Measurements from ENCODE around the gene PARP1.
"Not testable (repeated sequence)": the region's sequence is repeated elsewhere in the genome, so short reads cannot be mapped to it uniquely, and the experiment has no call there.

Gene PARP1

DNA sequence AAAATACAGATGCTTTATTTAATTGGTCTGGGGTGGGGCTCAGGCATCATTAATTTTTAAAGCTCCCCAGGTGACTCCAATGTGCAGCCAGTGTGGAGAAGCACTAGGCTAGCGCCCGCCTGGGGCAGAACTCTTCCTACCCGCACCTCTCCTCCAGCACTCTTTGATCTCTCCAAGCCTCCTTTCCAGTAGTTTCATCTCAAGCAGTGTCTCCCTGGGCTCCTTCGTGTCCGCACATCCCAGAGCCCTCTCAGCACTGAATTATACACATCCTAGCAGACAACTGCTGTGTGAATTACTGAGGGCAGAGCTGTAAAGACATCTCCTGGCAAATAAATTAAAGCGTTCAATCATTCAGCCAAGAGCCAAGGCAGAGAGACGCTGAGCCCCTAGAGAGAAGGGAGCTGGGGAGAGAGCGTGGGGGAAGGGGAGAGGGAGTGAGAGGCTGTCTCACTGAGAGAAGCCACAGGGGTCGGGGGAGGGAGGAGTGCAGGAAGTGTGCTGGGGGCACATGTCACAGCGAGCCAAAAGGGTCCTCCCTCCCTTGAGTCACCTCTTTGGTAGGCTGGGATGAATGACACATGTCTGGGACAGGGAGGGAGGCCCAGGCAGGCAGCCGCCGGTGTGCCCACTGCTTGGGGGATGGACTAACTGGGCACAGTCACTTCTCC is 21.0 kb upstream of the PARP1 start:
- DNase-seq = no peak

DNA sequence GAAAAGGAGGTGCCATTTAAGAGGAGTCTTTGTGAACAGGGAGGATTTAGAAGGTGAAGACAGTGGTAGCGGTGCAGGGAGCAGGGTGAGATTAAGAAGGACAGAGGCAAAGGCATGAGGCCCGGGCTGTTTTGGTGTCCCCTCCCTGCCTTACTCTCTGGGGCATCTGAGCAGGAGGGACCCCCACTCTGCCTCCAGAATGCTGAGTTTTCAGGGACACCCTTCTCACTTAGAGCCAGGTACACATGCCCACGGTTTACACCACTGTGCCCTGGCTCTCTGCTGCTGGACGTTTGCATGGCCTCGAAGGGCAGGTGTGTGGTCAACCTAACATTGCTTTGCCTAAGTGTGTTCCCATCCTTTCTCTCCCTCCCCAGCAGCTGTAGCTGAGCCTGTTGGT is 20.5 kb upstream of the PARP1 start:
- no peak for DNase-seq

DNA sequence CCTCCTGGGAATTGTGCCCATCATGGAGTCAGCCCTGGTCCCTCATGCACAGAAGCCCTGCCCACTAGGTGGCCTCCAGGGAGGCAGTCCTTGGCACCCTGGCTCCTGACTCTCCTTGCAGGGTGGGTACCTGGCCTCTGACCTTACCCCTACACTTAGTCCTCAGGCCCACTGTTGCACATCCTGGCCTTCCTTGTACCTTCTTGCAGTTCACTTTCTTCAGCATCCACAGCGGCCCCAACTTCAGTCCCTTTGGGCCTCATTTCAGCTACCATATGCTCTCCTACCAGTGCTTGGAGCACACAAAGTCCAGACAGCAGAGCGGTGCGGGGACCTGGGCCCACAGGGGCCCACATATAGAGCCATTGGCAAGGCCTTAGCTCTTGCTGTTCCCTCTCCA is 19.2 kb upstream of the PARP1 start:
- DNase-seq = no peak

DNA sequence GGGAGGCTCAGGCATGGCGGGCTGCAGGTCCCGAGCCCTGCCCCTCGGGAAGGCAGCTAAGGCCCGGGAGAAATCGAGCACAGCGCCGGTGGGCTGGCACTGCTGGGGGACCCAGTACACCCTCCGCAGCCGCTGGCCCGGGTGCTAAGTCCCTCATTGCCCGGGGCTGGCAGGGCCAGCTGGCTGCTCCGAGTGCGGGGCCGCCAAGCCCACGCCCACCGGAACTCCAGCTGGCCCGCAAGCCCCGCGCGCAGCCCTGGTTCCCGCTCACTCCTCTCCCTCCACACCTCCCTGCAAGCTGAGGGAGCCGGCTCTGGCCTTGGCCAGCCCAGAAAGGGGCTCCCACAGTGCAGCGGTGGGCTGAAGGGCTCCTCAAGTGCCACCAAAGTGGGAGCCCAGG is 18.5 kb upstream of the PARP1 start:
- not testable (repeated sequence) for DNase-seq

DNA sequence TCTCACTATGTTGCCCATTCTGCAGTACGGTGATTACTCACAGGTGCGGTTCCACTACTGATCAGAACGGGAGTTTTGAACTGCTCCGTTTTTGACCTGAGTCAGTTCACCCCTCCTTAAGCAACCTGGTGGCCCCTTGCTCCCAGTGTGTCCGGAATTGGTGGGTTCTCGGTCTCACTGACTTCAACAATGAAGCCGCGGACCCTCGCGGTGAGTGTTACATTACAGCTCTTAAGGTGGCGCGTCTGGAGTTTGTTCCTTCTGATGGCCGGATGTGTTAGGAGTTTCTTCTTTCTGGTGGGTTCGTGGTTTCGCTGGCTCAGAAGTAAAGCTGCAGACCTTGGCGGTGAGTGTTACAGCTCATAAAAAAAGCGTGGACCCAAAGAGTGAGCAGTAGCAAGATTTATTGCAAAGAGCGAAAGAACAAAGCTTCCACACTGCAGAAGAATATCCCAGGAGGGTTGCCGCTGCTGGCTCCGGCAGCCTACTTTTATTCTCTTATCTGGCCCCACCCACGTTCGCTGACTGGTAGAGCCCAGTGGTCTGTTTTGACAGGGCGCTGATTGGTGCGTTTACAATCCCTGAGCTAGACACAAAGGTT is 17.6 kb upstream of the PARP1 start:
- DNase-seq = peak; percentile 4

DNA sequence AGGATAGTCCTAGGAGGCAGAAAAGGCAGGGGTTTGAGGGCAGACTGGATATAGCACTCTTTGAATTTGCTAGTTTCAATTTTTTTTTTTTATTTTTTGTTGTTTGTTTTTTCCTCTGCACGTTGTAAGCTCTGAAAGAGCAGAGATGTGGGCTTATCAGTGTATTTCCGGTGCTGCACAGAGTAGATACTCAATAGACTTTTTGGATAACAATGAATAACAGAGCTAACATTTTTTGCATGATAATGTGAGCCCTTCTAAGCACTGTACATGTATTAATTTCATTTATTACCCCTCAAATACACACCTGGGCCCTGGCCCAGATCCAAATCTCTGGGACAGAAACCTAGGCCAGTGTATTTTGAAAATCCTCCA is 17.1 kb upstream of the PARP1 start:
- DNase-seq = no peak

DNA sequence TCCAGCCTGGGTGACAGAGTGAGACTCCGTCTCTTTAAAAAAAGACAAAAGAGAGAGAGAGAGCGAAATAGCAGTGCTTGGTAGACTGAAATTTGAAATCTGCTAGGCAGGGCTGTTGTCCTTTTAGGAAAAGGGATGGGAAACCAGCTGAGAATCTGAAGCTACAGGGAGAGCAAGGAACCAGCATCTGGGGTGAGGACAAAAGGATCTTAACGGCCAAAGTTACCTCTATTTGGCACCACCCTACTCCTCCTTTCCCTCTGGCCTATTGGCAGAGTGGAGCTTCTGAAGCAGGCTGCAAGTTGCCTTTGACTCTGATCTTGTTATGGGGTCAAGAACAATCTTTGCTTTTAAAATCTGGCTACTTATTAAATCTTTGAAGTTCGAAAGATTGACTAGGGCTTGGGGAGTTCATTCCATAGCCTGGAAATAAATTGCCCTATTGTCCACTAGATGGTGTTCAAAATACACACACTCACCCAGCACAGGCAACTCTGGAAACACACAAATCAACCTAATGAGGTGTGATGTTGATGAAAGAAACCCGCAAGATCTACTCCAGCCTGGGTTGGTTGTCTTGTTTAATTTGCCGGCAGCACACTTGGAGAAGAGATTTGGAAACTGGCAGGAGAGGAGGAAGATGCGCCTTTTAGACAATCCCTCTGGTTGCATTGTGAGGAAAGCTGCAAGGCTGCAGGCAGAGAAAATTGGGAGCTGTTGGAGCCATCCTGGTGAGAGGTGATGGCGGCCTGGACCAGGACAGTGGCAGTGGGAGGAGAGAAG is 16.5 kb upstream of the PARP1 start:
- DNase-seq = no peak

DNA sequence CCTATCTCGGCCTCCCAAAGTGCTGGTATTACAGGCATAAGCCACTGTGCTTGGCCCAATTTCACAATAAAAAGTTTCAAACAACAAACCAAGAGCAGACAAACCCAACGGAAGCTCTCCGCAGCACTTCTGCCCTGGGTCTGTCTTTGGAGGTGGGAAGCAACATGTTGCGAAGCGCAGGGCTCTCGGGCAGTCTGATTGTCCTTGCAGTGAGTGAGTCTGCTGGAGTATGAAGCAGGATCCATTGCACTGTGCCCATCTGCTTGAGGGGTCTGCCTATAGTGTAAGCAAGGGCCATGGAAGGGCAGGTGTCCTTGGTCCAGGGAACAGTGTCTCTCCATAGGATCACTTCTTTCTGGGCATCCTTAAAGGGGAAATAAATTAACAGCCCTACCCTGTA is 14.6 kb upstream of the PARP1 start:
- no peak for DNase-seq

DNA sequence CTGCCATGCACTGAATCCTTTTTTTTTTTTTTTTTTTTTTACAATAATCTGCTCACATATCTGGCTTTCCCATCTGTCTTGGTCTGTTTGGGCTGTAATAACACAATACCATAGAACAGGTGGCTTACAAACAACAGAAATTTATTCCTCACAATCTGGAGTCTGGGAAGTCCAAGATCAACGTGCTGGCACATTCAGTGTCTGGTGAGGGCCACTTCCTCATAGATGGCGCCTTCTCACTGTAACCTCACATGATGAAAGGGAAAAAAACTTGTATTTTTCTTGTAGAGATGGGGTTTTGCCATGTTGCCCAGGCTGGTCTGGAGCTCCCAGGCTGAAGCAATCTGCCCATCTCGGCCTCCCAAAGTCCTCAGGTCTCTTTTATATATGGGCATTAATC is 13.0 kb upstream of the PARP1 start:
- DNase-seq = no peak

DNA sequence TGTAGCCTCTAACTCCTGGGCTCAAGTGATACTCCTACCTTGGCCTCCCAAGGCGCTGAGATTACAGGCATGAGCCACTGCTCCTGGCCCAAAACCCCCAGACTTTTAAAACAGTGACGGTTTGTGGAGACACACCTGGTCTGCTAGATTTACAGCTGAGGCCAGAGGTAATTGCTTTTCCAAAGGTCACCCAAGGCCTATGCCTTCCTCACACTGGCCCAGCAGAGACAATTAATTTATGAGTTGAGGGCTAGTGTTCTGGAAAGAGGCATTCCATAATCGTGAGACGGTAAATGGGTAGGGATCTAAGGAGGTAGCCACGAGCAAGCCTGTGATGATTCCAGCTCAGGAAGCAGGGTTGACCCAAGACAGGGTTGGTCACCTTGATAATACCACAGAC is 12.4 kb upstream of the PARP1 start:
- no peak for DNase-seq

DNA sequence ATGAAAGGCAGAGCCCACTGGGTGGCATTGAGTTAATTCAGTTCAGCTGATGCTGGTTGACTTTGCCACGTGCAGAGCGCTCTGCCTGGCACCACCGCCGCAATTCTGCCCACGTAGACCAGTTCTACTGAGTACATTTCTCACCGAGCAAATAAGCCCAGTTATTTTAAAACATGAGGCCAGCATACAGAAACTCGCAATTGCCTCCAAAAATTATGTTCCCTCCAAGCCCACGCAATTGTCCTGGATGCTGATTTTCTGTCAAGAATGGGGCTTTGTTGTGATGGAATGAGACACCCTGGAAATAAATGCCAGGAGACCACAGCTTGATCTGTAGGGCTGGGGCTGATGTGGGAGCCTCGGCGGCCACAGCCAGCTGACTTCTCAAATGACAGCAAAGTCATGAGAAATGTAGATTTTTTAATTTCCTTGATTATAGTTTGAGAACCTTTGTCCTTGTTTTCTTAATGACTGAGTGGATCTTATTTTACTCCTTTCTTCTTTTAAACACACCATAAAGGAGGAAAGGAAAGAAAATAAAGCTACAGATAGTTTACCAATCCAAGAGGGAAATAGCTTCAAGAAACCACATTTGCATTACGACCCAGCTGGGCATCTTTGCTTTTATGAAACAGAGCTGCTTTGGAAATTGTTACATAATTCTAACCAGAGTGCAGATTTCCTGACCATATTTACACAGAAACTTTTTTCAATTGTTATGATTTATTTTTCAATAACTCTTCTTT is 11.6 kb upstream of the PARP1 start:
- no peak for DNase-seq

DNA sequence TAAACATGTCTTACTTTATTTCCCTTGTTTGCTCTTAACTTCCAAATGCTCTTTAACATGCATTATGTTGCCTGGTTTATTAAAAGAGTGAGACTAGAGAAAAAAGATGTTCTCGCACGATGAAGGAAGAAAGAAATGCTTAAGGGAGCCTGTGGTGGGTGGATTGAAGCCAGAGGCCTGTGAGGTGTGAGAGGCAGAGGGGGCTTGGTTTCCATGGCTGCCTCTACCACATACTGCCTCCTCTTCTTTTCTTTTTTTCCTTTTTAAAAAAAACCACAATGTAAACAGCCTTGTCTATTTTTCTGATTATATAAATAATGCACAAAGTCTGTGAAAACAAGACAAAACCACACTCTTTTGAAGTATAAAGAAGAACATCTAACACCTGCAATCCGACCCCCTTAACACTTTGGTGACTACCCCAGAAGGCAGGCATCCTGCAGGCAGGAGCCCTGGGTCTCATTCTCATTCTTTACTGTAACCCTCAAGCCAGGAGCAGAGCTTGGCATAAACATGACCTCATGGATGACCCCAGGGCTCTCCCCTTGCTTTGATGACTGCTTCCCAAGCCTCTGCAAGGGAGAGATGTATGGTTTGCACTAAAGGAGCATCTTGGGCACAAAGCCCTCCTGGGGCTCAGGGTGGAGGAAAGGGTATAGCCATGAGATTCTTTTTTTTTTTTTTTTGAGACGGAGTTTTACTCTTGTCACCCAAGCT is 10.1 kb upstream of the PARP1 start:
- no peak for DNase-seq

DNA sequence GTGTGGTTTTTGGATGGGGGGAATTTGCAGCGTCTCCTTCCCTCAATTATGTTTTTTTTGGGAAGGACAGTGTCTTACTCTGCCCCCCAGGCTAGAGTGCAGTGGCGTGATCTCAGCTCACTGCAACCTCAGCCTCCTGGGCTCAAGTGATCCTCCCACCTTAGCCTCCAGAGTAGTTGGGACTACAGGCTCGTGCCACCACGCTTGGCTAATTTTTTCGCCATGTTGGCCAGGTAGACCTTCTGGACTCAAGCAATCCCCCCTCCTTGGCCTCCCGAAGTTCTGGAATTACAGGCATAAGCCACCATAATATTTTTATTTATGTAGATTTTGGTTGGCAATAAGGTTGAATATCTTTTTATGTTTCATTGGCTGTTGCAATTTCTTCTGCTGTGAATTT is 9.5 kb upstream of the PARP1 start:
- no peak for DNase-seq

DNA sequence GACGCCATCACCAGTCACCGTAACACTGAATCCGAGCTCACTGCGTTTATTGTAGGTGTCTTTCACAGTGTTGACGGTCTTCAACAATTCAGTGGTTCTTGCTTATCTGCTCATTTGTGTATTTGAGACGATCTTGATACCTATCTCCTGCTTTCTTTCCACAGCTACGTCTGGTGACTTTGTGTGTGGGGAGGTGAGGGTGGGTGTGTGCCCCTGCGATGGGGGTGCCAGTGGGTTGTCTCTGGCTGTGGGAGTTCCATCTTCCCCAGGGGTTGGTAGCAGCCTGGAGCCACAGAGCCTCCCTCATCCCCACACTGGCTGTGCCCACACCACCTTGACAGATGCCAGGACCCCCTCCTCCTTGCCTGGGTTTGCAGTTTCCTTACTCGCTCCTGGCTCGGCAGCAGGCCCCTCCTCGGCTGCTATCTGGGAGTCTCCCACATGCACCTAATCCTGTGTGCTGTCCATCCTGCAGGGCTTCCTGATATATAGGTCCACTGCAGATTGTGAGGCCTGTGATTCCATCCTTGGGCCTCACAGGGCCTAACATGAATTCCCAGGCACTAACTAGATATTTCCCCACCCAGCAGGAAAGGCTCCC is 6.3 kb upstream of the PARP1 start:
- DNase-seq = no peak

DNA sequence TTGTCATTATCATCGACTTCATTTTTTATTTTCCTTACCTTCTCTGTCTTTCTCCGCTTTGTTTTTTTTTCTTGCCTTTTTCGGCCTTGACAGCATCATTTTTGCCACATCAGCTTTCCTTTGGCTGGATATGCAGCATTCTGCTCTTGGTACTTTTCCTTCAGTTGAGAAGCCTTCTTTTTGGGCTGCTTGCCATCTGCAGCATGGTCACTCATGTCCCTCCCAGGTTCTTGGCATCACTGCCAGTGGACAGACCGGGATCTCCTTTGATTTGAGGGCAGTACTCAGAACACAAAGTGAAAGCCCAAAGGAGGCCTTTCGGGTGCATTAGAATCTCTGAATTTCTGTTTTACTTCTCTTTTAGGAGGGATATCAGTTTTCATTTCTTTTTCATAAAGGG is 3.7 kb upstream of the PARP1 start:
- no peak for DNase-seq

DNA sequence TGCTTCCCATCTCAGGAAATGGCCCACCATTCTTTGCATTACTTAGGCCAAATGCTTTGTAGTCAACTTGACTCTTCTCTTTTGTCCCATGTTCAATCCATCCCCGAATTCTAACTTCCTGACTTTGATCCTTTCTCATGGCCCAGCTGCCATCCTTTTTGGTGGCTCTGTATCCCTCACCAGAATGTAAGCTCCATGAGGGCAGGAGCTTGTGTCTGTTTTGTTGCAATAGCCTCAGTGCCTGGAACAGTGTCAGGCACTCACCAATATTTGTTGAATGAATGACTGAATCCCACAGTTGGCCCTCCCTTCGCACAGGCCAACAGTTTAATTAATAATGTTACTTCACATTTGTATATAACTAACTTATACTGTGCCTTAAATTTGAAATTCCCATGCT is 3.1 kb upstream of the PARP1 start:
- DNase-seq = no peak

DNA sequence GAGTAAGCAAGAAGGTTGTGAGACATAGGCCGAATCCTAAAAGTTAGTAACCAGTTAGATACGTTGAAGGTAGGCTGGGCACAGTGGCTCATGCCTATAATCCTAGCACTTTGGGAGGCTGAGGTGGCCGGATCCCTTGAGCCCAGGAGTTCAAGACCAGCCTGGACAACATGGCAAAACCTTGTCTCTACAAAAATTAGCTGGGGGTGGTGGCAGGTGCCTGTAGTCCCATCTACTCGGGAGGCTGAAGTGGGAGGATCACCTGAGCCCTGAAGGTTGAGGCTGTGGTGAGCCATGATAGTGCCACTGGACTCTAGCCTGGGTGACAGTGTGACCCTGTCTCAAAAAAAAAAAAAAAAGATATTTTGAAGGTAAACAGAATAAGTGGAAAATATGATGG is 1.5 kb upstream of the PARP1 start:
- DNase-seq = no peak

DNA sequence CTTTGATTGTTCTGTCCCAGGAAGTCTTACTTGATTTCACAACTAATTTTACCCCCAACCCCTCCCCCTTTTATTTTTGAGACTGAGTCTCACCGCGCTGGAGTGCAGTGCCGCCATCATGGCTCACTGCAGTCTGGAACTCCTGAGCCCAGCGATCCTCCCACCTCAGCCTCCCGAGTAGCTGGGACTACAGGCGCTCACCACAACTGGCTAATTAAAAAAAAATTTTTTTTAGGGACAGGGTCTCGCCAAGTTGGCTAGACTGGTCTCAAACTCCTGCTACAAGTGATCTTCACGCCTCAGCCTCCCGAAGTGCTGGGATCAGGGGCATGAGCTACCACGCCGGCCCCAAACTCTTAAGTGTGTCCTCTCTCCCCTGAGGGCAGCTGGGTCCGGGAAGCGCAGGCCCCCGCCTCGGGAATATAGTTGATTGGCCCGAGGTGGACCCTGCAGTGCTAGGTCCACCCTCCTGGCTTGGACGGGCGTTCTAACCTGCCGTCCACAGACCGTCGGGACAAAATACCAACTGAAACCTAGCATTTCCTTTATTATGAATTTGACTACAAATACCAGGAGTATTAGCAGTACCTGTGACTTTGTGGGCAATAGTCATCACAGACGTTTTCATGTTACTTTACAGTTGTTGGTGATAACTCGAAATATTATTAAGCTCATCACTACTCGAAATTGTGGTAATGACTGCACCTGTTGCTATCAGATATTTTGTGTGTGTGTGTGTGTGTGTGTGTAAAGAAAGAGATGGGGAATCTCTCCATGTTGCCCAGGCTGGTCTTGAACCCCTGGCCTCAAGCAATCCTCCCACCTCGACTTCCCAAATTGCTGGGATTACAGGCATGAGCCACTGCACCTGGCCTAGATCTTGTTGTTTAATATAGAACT is 642 bp upstream of the PARP1 start:
- DNase-seq = no peak

DNA sequence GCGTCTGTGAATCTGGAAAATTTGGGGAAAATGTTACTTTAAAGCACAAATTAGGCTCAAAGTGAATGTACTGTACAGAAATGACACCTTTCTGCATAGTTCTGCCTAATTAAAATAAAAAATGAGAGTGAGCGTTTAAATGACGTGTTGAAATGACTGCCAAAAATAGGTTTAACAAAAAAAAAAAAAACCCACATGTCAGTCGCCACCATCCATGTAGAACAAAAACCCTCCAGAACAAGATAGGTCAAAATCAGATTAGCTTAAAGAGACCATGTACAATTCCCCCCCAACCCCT is 745 bp downstream of the PARP1 start:
- DNase-seq = no peak

DNA sequence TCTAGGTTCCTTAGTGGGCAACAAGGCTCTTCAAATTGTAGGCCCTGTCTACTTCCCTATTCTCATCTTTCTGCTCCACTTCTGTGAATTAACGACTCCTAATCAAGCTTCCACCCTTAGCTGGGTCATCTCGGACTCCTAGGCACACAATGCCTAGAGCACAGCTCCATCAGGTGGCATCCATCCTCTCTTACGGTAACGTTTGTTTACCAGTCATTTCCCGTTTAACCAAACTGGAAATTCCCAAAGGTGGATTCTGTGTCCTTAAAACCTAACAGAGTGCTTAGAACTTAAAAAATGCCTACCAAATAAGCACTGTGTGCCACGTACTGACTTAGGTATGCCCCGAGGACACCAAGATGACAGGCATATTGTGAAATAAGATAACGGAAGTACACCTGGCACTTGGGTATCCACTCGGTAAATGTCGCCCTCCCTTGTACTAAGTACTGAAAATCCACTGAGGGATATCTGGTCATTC is 1.5 kb downstream of the PARP1 start:
- no peak for DNase-seq

DNA sequence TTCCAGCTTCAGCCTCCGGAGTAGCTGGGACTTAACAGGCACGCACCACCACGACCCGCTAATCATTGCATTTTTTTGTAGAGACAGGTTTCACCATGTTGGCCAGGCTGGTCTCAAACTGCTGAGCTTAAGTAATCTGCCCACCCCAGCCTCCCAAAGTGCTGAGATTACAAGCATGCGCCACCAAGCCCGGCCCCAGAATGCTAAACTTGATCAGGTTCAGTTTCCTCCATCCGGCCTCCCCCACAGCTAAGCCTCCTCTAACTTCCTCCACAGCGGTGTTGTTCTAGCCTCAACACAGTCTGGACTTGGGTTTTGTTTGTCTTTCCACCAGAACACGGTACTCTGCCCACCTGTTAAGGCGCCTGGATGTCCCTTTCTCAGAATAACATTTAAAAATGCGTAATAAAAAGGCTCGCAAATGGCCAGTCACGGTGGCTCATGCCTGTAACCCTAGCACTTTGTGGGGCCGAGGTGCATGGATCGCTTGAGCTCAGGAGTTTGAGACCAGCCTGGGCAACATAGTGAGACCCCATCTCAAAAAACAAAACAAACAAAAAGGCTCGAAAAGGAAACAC is 2.4 kb downstream of the PARP1 start:
- no peak for DNase-seq
